NCI-H2227 (cell line): ENCODE measurements around the gene MYL12B.

Source experiments
- DNase-seq: peaks from one replicate; lab custom pipeline; 2025; ENCODE audit not compliant: unreplicated experiment; lab: John Stamatoyannopoulos, UW

Gene MYL12B

DNA sequence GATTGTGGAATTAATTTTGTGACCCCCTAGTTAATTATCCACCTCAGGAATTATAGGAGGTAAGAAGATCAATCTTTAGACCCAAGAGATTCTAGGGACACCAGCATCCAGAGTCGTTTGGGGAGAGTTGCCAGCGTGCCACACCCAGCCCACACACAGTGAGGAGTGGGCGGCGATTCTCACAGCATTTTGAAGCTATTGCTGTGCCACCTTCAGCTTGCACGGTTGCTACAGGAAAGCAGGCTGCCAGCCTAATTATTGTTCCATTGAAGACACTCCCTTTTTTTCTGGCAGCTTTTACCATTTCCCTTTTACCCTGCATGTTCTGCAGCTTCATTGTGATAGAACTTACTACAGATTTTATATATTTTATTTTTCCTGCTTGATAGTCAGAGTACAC, 27.5 kb upstream of the MYL12B start:
- no peak for DNase-seq

GRCh38 chr18:3235846-3236245, 26.1 kb upstream of the MYL12B start:
- no peak for DNase-seq

GRCh38 chr18:3236470-3236869, 25.5 kb upstream of the MYL12B start:
- DNase-seq, result no peak

DNA sequence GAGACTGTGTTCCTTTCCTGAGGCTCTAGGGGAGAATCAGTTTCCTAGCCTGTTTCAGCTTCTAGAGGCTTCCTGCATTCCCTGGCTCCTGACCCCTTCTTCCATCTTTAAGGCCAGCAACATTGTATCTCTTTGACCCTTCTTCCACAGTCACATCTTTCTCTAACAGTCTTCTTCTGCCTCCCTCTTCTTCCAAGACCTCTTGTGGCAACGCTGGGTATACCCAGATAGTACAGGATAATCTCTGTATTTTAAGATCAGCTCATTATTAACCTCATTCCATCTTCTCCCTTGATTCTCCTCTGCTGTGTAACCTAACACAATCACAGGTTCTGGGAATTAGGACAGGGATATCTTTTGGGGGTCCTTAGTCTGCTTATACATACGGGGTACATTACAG, 23.2 kb upstream of the MYL12B start:
- DNase-seq, result no peak

- no peak for DNase-seq
These were observed 16.8 kb upstream of the MYL12B start for GRCh38 chr18:3245185-3245564.

GRCh38 chr18:3245853-3246634, 15.9 kb upstream of the MYL12B start:
- peak; percentile 91 for DNase-seq

GRCh38 chr18:3246635-3247239, 15.2 kb upstream of the MYL12B start:
- no peak for DNase-seq

DNA sequence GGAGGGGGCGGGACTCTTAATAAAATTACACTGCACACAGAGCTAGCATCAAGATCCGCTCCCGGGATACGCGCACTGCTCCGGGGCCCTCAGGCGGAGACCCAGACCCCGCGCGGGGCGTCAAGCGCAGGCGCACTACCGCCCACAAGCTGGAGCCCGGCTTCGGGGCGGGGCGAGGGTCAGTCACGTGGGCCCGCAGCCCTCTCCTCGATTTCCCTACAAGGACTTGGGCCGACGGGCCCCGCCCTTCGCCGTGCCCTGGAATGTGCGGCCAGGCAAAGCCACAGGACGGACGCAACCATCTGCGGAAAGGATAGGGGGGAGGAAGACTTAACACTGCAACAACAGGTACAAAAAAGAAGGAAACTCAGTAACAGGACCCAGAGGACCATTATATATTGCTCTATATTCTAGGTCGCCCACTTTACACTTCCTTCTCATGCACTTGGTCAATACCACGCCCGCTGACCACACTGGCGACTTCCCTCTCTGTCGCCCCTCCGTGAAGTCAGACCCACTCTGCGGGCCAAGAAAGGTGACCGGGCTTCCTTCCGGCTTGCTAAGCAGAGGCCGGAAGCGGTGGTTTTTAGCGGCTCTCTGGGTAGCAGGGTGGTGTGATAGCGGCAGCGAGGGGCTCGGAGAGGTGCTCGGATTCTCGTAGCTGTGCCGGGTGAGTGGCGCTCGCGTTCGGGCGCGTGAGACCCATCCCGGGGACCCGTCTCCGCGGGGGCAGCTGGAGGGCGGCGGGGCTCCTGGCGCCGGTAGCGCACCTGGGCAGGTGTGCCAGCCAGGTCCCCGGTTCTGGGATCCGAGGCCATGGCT, 14.5 kb upstream of the MYL12B start, which contains the start of gene MYL12A:
TSS of gene MYL12A (plus strand) at position 562 of the 822 bp plus-strand sequence. CDS start 5,447 bp downstream, outside the sequence.
- peak; percentile 98 for DNase-seq

- peak; percentile 46 for DNase-seq
These were observed 13.8 kb upstream of the MYL12B start for GRCh38 chr18:3248062-3248657.

DNA sequence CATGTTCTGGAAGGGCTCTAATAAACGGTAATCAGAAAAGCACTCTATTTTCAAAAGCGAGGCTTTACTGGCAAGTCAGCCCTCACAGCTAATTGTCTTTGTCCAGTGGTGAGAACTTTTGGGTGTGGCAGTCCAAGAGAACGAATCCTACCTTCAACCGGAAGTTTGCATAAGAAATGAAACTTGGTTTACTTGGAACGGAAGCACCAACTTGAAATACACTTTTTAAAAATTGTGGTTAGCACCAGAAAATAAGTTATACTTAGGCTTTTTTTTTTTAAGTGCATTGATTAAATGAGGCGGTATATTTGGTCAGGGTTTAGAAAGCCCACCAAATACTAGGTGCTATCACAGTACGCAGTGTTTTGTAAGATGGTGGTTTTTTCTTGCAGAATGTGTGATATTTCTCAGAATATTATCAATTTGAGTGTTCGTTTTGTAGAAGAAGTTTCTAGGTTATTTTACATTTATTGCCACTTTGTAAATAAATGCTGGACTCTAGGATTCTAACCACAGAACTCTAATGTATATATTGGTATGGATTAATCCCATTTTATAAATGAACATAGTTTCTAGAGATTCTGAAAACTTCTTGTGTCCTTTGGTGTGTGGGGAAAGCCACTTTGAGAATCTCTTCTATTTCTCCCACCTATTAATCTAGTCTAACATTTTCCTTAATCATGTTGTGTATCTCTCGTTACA, 13.1 kb upstream of the MYL12B start:
- peak; percentile 21 for DNase-seq

DNA sequence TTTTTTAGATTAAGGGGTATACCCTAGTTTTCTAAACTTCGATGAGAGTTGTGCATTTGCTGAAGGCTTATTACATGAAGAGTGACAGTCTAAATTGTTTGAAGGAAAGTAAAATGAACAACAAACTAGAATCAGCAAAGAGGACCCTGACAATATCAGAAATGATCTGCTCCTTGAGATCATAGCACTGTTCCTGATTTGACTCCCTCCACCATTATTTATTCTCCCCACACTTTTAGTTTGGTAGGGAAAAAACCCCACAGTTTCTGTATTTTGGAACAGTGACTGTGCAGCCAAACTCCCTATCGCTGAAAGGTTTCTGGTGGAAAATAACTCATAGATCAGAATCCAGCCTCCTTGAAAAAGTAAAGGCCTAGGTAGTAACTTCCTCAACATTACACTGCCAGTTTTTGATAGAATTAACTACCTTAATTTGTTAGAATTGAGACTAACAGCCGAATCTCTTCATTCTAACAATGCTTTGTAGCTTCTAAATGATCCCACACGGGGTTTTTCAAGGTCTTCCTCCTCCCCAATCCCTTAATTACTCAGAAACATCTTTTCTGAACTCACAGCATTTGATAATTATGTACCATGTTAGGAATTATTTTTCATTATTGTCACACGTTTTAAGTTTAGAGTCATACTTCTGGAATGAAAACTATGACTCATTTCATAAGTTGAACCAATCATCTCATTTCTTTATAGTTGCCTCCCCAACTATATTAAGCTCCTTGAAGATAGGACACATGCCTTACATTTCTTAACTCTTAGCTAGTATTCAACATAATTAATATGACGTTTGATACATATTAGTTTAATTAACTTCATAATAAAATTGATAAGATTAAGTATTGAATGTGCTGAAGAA, 11.5 kb upstream of the MYL12B start:
- no peak for DNase-seq

DNA sequence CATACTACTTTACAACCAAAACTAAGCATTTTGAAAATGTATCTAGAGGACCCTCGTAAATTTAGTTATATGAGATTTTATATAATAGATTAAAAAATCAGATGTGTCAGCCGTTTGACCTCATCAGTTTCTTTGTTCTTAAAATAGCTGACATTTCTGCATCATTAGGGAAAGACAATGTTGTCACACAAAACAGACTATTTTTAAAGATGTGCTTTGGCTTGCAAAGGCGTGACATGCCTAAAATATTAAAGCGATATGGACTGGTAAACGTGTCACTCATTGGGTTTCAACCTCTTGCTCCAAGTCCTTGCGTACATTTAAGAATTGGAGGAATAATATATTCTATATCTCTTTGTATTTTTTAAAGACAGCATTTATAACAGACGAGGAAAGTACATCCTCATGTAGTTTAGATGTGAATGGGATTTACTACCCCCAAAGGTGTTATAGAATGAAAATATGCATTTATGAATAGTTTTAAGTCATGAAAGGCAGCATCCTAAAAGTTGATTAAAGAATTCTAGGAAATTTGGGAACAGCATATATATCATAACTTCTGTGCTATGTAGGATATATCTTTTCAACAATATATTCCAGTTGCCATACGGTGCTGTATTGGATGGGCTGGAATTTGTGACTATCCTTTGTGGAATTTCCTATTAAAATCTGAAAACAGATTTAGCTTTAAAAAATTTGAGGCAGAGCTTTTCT, 10.5 kb upstream of the MYL12B start:
- DNase-seq, result no peak

GRCh38 chr18:3251963-3252277, 10.0 kb upstream of the MYL12B start:
- no peak for DNase-seq

- no peak for DNase-seq
These were observed 9.1 kb upstream of the MYL12B start for GRCh38 chr18:3252843-3253242.

GRCh38 chr18:3254725-3255124, 7.2 kb upstream of the MYL12B start:
- no peak for DNase-seq

GRCh38 chr18:3255611-3256165, 6.2 kb upstream of the MYL12B start:
- no peak for DNase-seq

DNA sequence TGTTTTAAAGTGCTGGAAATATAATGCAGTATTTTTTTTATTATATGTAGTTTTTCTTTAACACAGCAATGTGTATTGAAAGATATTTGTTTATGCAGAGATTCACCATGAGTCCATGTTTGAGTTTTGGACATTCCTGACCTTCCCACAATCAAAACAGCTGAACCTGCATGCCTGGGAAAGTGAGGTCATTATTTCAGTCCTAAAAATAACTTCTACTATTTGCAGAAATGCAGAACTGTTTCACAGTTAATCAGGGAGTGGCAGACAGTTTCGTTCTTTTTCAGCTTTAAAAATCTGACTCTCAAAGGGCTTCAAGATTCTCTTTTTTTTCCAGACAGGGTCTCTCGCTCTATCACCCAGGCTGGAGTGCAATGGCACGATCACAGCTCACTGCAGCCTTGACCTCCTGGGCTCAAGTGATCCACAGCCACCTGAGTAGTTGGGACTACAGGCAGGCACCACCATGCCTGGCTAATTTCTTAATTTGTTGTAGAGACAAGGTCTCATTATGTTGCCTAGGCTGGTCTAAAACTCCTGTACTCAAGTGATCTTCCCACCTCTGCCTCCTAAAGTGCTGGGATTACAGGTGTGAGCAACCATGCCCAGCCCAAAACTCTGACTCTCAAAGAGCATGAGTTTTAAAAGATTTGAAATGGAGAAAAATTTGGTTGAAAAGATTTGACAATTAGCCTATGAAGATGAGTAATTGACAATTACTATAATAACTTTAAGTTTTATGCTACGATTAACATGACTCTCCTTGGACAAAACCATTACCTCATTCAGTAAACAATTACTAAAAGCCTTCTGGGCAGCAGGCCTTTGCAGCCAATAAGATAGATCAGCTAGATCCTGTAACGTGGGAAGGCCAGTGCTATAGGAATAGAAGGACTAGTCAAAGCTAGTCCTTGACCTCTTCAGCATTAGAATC, 5.0 kb upstream of the MYL12B start:
- no peak for DNase-seq

GRCh38 chr18:3257627-3258120, 4.3 kb upstream of the MYL12B start:
- DNase-seq, result no peak
